T-cell (primary cell): ENCODE measurements around the gene MVB12B. TPM values are rescaled to one million over a fixed set of nuclear protein-coding genes. Genes with fewer than 3 reads are reported as not detected.

Experiments used
- ATAC-seq, 4 experiments: fragments of 200-7000 bp in 3 of 4; fragments of 150-1000 bp in 1 of 4; cut with Tn5 transposase; replicated peaks in 1 of 4; 1 replicate in 3 of 4; 2 replicates in 1 of 4; pipeline ENCODE4 v1.10.0; 2021; ENCODE audit warnings: moderate library complexity in 3 of 4, mild to moderate bottlenecking in 2 of 4, moderate number of reproducible peaks in 1 of 4
- CTCF ChIA-PET, 2 donors: fragments of 300-600 bp; sonication (Branson Sonifier 250); formaldehyde crosslinking; loops; one replicate each; lab custom pipeline; 2022; ENCODE audit warnings: antibody characterized with exemption in 2 of 2; lab: Charles Lee
- POLR2A ChIA-PET, 2 donors: fragments of 300-600 bp; sonication (Branson Sonifier 250); formaldehyde crosslinking; loops; one replicate each; lab custom pipeline; 2022; ENCODE audit warnings: antibody characterized with exemption in 2 of 2; lab: Charles Lee
- DNase-seq, 35 experiments: peaks; one replicate each; pipeline versions ENCODE4 v3.0.0 to v3.0.0-alpha.2; 2013 to 2023
- H3K27ac ChIP-seq: one replicate; pipeline ENCODE4 v1.5.1; 2013; ENCODE audit warnings: low read length
- H3K27me3 ChIP-seq, 2 experiments: replicated peaks in 1 of 2; 1 replicate in 1 of 2; 2 replicates in 1 of 2; pipeline versions ENCODE4 v1.6.1 to v1.7.0; 2013; ENCODE audit warnings: low read length in 1 of 2, mixed read lengths in 1 of 2; ENCODE audit not compliant: control insufficient read depth in 2 of 2, insufficient read depth in 2 of 2; ENCODE audit errors: extremely low read depth in 1 of 2
- H3K36me3 ChIP-seq, 2 donors: 1 replicate in 1 of 2; 2 replicates in 1 of 2; pipeline versions ENCODE4 v1.6.1 to v1.7.0; 2013; ENCODE audit warnings: low read length in 1 of 2; ENCODE audit not compliant: control insufficient read depth in 2 of 2, insufficient read depth in 1 of 2; ENCODE audit errors: extremely low read depth in 1 of 2
- H3K4me1 ChIP-seq, 2 experiments: 1 replicate in 1 of 2; 2 replicates in 1 of 2; pipeline versions ENCODE4 v1.6.1 to v1.7.0; 2013; ENCODE audit warnings: low read length in 2 of 2, mixed read lengths in 1 of 2; ENCODE audit not compliant: insufficient read depth in 2 of 2, control insufficient read depth in 1 of 2; ENCODE audit errors: extremely low read depth in 1 of 2
- H3K4me3 ChIP-seq, 2 donors: 1 replicate in 1 of 2; 2 replicates in 1 of 2; pipeline versions ENCODE4 v1.5.1 to v1.7.0; 2013; ENCODE audit warnings: mild to moderate bottlenecking in 2 of 2, low read length in 1 of 2, moderate library complexity in 1 of 2; ENCODE audit not compliant: control insufficient read depth in 1 of 2; ENCODE audit errors: extremely low read depth in 1 of 2
- H3K9me3 ChIP-seq: 2 replicates; pipeline ENCODE4 v1.7.0; 2013
- H3K27ac Mint-ChIP-seq, 2 donors: one replicate each; pipeline ENCODE4 v1.8.0; 2020 to 2021; ENCODE audit warnings: mild to moderate bottlenecking in 2 of 2, mixed read lengths in 2 of 2
- H3K27me3 Mint-ChIP-seq, 2 donors: one replicate each; pipeline ENCODE4 v1.8.0; 2021 to 2022; ENCODE audit warnings: mixed read lengths in 2 of 2
- H3K36me3 Mint-ChIP-seq: one replicate; pipeline ENCODE4 v1.8.0; 2021; ENCODE audit warnings: mixed read lengths
- H3K4me1 Mint-ChIP-seq, 3 donors: one replicate each; pipeline ENCODE4 v1.8.0; 2020 to 2022; ENCODE audit warnings: mixed read lengths in 3 of 3, mild to moderate bottlenecking in 1 of 3
- H3K4me3 Mint-ChIP-seq, 3 donors: one replicate each; pipeline ENCODE4 v1.8.0; 2020 to 2022; ENCODE audit warnings: mild to moderate bottlenecking in 3 of 3, mixed read lengths in 3 of 3, moderate library complexity in 3 of 3
- H3K9me3 Mint-ChIP-seq, 3 donors: one replicate each; pipeline ENCODE4 v1.8.0; 2020 to 2022; ENCODE audit warnings: mixed read lengths in 3 of 3
- WGBS: methylation state at CpG from one replicate; pipeline ENCODE4 v1.1.5; 2013; ENCODE audit warnings: missing lambda C conversion rate; ENCODE audit not compliant: insufficient coverage; 5-methylcytosine and 5-hydroxymethylcytosine counted together
- total RNA-seq, 35 experiments: library from RNA in 6 of 35; stranded (reverse) in 6 of 35; fragments of 120-200 nt in 1 of 35; gene quantifications; one replicate each; pipeline versions ENCODE4 v1.2.1 to v1.2.4 and lab custom pipeline; 2013 to 2026

The MVB12B gene
- total RNA-seq, 5 donors from 2014 or later (not counting 1 experiment from before 2014, with no cell fraction given), result 8.2 to 25.2 (median 10.6) TPM

DNA sequence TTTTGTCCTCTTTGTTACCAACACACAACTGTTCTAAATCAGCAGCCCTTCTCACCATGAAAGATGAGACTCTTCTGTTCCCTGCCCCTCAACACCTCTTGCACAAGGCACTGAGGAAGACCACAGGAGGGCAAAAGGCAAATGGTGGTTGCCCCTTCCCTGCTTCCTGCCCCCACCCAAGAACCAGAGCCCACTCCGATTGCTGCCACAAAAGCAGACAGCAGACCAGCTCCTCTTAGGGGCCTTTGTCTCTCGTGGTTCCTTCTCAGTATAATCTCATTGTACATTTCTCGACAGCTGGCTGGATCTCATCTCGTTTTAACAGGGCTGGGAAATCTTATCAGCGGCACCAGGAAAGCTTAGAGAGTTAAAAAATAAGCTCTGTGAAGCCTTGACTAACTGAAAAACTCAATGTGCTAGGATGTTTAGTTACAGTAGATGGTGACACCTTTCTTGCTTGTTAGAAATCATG lies 1.1 kb downstream of the MVB12B start:
- Mint-ChIP-seq H3K27me3 (peaks cover 0 to 2% of the 10 kb centered on the region in 2 donors), H3K36me3 (no peaks in the 10 kb centered on the region), H3K4me3 (peak overlapping the region; percentile 75 to 79 (median 75)), H3K9me3 (peaks cover 0 to 6% (median 5%) of the 10 kb centered on the region in 3 donors), H3K27ac (peak overlapping the region; percentile 68 to 74), H3K4me1 (peaks cover 48 to 51% (median 49%) of the 10 kb centered on the region in 3 donors)
- H3K4me1 ChIP-seq, result peaks cover 0 to 48% of the 10 kb centered on the region in 2 experiments
- peak overlapping the region in 1 of 2 donors; percentile 60 for H3K4me3 ChIP-seq
- H3K27ac ChIP-seq, result peak overlapping the region; percentile 60
- peaks cover 0 to 8% of the 10 kb centered on the region in 2 experiments for H3K27me3 ChIP-seq
- WGBS, result 60% methylated on average over 1 of the region's 5 CpGs
- no peaks in the 10 kb centered on the region for H3K9me3 ChIP-seq
- POLR2A ChIA-PET, result no interaction called here
- CTCF ChIA-PET, result interaction anchor here in 1 of 2 donors (0.6 to 1.8 kb wide), 3 partner anchors 23 to 163 kb away, joined by 3 to 7 read pairs (median 5); no protein-coding TSS in a partner anchor
- H3K36me3 ChIP-seq, result no peaks in the 10 kb centered on the region
- DNase-seq (no peak), ATAC-seq (no peak)

- no peak for DNase-seq
- ATAC-seq, result no peak
- Histone ChIP-seq H3K27me3 (peaks cover 0 to 8% of the 10 kb centered on the region in 2 experiments), H3K36me3 (no peaks in the 10 kb centered on the region), H3K27ac (peak overlapping the region; percentile 60), H3K4me1 (peaks cover 0 to 48% of the 10 kb centered on the region in 2 experiments), H3K4me3 (no peak overlapping the region), H3K9me3 (no peaks in the 10 kb centered on the region)
- ChIA-PET CTCF (interaction anchor here (0.5 to 1.8 kb wide), 7 partner anchors 10 to 1560 kb away, joined by 3 to 7 read pairs (median 3); no protein-coding TSS in a partner anchor), POLR2A (interaction anchor here (0.5 to 0.6 kb wide), 2 partner anchors 72 to 1222 kb away, joined by 3 to 5 read pairs; no protein-coding TSS in a partner anchor)
- Mint-ChIP-seq H3K27ac (peak overlapping the region; percentile 44 to 68), H3K27me3 (peaks cover 0 to 3% of the 10 kb centered on the region in 2 donors), H3K9me3 (peaks cover 0 to 6% (median 5%) of the 10 kb centered on the region in 3 donors), H3K36me3 (no peaks in the 10 kb centered on the region), H3K4me3 (peak overlapping the region; percentile 75 to 79 (median 75)), H3K4me1 (peaks cover 48 to 52% (median 49%) of the 10 kb centered on the region in 3 donors)
- 93% methylated on average over 2 of the region's 3 CpGs for WGBS
These were observed 1.8 kb downstream of the MVB12B start for GRCh38 chr9:126328407-126328806.

DNA sequence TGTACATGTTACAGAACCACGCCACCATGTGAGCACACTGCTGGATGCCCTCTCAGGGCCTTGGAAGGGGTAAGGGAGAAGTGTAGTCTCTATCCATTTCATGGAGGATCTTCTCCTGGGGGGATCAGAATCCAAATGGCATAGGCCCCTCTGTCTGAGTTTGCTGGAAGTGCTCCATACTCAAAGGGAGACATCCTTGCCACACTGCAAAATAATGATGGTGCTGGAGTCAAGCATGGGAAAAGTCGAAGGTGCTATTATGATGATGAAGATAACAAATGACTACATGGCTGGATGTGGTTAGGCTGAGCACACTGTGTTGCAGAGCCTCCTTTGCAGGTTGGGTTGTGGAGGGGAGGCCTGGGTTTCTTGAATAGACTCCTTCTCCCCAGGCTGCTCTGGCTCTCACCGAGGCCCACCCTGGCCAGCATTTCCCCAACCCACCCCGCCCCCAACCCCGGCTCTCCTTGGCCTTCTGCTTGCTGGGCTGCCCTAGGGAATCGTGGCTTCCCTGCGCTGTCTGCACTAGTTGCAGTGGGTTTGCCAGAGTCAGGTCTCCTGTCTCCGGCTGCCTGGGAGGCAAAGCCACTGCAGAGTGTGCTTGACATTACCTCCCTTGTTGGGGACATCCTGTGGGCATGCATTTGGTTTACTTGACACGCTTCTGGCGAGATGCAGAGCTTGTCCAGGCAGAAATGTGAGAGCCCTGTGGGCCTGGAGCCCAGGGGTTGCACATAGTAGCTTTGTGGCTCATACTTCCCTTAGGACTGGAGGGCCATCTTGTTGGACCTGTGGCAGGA lies 3.0 kb downstream of the MVB12B start:
- ChIA-PET POLR2A (no interaction called here), CTCF (interaction anchor here (0.6 to 1.1 kb wide), 2 partner anchors 67 to 1467 kb away, joined by 4 read pairs; no protein-coding TSS in a partner anchor)
- WGBS, result 49% methylated on average over 6 of the region's 10 CpGs
- peaks cover 0 to 8% of the 10 kb centered on the region in 2 experiments for H3K27me3 ChIP-seq
- Mint-ChIP-seq H3K9me3 (no peaks in the 10 kb centered on the region), H3K27me3 (peaks cover 0 to 3% of the 10 kb centered on the region in 2 donors), H3K36me3 (no peaks in the 10 kb centered on the region), H3K27ac (peak overlapping the region; percentile 65 to 75), H3K4me1 (peaks cover 48 to 56% (median 51%) of the 10 kb centered on the region in 3 donors), H3K4me3 (peak overlapping the region in 1 of 3 donors; percentile 12)
- no peak overlapping the region for H3K4me3 ChIP-seq
- H3K36me3 ChIP-seq, result no peaks in the 10 kb centered on the region
- H3K9me3 ChIP-seq, result no peaks in the 10 kb centered on the region
- DNase-seq (peak in 12 of 35 experiments; percentile 3 to 46 (median 18)), ATAC-seq (peak in 2 of 4 experiments; percentile 28 to 31)
- peaks cover 0 to 50% of the 10 kb centered on the region in 2 experiments for H3K4me1 ChIP-seq
- peak overlapping the region; percentile 54 for H3K27ac ChIP-seq

- Mint-ChIP-seq H3K27ac (peak overlapping the region; percentile 34 to 65), H3K4me3 (no peak overlapping the region), H3K27me3 (peaks cover 0 to 3% of the 10 kb centered on the region in 2 donors), H3K36me3 (no peaks in the 10 kb centered on the region), H3K9me3 (no peaks in the 10 kb centered on the region), H3K4me1 (peaks cover 48 to 56% (median 51%) of the 10 kb centered on the region in 3 donors)
- H3K4me3 ChIP-seq, result no peak overlapping the region
- H3K27ac ChIP-seq, result peak overlapping the region; percentile 54
- DNase-seq (no peak), ATAC-seq (no peak)
- 100% methylated on average over 1 of the region's 4 CpGs for WGBS
- H3K4me1 ChIP-seq, result peaks cover 0 to 50% of the 10 kb centered on the region in 2 experiments
- no peaks in the 10 kb centered on the region for H3K9me3 ChIP-seq
- ChIA-PET POLR2A (no interaction called here), CTCF (interaction anchor here in 1 of 2 donors (0.6 kb wide), 1 partner anchor 1468 kb away, joined by 4 read pairs; no protein-coding TSS in a partner anchor)
- H3K36me3 ChIP-seq, result no peaks in the 10 kb centered on the region
- peaks cover 0 to 8% of the 10 kb centered on the region in 2 experiments for H3K27me3 ChIP-seq
These were observed 3.9 kb downstream of the MVB12B start for GRCh38 chr9:126330536-126330935.

- Mint-ChIP-seq H3K4me1 (peaks cover 43 to 53% (median 48%) of the 10 kb centered on the region in 3 donors), H3K9me3 (no peaks in the 10 kb centered on the region), H3K4me3 (no peak overlapping the region), H3K27ac (peak overlapping the region; percentile 8 to 32), H3K36me3 (no peaks in the 10 kb centered on the region), H3K27me3 (peaks cover 0 to 3% of the 10 kb centered on the region in 2 donors)
- WGBS, result 71% methylated on average over 4 of the region's 8 CpGs
- DNase-seq (peak in 1 of 35 experiments; percentile 3), ATAC-seq (no peak)
- H3K27me3 ChIP-seq, result peaks cover 0 to 5% of the 10 kb centered on the region in 2 experiments
- CTCF ChIA-PET, result interaction anchor here in 1 of 2 donors (0.5 kb wide), 2 partner anchors 33 to 1396 kb away, joined by 3 to 4 read pairs; no protein-coding TSS in a partner anchor
- POLR2A ChIA-PET, result no interaction called here
- H3K4me3 ChIP-seq, result no peak overlapping the region
- H3K27ac ChIP-seq, result no peak overlapping the region
- H3K36me3 ChIP-seq, result no peaks in the 10 kb centered on the region
- H3K4me1 ChIP-seq, result peaks cover 0 to 41% of the 10 kb centered on the region in 2 experiments
- no peaks in the 10 kb centered on the region for H3K9me3 ChIP-seq
These were observed 5.5 kb downstream of the MVB12B start for GRCh38 chr9:126331964-126332748.
